HG03432 (cell line): ENCODE data around the gene CCDC152.
"Not testable (repeated sequence)": the region's sequence is repeated elsewhere in the genome, so short reads cannot be mapped to it uniquely, and the experiment has no call there.

Experiments
- ATAC-seq: cut with Tn5 transposase; IDR thresholded peaks from one replicate; pipeline ENCODE4 v1.9.1; 2021; ENCODE audit warnings: mild to moderate bottlenecking, moderate library complexity; ENCODE audit not compliant: unreplicated experiment

Gene CCDC152, protein sequence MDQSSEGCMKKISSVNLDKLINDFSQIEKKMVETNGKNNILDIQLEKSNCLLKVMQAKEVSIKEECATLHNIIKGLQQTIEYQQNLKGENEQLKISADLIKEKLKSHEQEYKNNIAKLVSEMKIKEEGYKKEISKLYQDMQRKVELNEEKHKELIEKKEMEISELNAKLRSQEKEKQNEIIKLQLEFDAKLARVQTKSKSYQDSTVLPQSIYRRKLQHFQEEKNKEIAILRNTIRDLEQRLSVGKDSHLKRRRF

DNA sequence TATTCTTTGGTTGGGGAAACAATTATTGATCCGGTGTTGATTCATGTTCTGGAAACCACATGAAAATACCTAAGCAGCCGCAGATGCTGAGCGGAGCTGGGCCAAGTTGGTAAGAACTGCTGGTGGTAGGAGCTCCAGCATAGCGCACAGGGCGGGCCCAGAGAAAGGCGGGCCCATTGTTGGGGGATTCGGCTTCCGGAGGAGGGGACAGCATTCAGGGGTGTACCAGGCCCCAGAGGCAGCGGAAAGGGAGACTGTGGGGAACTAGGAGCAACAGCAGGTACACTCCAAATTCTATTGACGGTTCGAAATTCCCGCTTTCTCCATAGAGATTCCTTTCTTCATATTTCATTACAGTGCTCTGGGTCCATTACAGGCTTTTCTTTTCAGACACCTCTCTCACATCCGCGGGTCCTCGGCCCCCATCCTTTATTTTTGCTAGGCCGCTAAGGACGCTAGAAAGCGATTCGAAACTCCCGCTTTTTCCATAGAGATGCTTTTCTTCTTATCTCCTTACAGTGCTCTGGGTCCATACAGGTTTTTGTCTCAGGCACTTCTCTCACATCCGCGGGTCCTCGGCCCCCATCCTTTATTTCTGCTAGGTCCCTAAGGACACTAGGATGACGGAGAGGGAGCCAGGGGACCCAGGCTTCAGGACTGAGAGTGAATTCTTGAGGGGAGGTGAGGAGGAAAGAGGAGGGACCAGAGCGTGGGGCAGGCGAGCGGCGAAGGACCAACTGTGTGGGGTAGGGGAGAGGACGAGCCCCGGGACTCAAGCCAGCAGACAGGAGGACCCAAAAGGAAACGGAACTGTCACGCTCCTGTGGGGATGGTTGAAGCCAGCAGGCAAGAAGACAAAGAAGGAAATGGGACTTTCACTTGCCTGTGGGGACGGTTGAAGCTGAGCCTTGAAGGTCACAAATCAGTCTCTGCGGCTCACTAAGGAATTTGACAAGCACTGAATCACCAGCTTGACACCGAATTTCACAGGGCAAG is at the start of gene CCDC152:
Gene CCDC152, plus strand, starts transcription at position 213 of the 996 bp plus-strand sequence. CDS start 2,304 bp downstream, outside the sequence.
- peak; percentile 90 for ATAC-seq

- ATAC-seq, result no peak
Measured at GRCh38 chr5:42715785-42716184, 40.8 kb upstream of the CCDC152 start.

GRCh38 chr5:42718591-42718990 is 38.0 kb upstream of the CCDC152 start:
- peak; percentile 93 for ATAC-seq

DNA sequence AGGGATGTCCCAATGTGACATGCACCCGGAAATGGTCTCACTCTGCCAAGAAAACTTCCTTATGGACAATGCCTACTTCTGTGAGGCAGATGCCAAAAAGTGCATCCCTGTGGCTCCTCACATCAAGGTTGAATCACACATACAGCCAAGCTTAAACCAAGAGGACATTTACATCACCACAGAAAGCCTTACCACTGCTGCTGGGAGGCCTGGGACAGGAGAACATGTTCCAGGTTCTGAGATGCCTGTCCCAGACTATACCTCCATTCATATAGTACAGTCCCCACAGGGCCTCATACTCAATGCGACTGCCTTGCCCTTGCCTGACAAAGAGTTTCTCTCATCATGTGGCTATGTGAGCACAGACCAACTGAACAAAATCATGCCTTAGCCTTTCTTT is 37.6 kb upstream of the CCDC152 start:
- ATAC-seq, result peak; percentile 19

DNA sequence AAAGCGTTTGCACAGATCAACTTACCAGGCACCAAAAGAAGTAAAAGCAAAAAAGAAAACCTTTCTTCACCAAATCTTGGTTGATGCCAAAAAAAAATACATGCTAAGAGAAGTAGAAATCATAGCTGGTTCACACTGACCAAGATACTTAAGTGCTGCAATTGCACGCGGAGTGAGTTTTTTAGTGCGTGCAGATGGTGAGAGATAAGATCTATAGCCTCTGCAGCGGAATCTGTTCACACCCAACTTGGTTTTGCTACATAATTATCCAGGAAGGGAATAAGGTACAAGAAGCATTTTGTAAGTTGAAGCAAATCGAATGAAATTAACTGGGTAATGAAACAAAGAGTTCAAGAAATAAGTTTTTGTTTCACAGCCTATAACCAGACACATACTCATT is 36.4 kb upstream of the CCDC152 start:
- no peak for ATAC-seq

DNA sequence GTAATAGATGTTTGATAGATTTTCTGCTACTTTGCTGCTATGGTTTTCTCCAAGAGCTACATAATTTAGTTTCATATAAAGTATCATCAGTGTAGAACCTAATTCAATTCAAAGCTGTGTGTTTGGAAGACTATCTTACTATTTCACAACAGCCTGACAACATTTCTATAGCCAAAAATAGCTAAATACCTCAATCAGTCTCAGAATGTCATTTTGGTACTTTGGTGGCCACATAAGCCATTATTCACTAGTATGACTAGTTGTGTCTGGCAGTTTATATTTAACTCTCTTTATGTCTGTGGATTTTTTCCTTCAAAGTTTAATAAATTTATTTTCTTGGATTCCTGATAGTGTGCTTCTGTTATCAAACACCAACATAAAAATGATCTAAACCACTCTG is 35.1 kb upstream of the CCDC152 start:
- ATAC-seq, result no peak

DNA sequence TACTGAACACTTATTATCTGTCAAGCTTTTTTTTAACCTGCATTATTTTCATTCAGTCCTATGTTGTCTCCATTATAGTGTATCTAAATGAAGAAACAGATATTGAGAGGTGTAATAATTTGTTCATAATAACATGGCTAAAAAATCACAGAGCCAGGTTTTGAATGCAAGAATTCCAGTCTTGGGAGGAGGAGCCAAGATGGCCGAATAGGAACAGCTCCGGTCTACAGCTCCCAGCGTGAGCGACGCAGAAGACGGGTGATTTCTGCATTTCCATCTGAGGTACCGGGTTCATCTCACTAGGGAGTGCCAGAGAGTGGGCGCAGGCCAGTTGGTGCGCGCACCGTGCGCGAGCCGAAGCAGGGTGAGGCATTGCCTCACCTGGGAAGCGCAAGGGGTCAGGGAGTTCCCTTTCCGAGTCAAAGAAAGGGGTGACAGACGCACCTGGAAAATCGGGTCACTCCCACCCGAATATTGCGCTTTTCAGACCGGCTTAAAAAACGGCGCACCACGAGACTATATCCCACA is 22.0 kb upstream of the CCDC152 start:
- not testable (repeated sequence) for ATAC-seq

GRCh38 chr5:42740920-42741319 is 15.7 kb upstream of the CCDC152 start:
- ATAC-seq, result no peak

DNA sequence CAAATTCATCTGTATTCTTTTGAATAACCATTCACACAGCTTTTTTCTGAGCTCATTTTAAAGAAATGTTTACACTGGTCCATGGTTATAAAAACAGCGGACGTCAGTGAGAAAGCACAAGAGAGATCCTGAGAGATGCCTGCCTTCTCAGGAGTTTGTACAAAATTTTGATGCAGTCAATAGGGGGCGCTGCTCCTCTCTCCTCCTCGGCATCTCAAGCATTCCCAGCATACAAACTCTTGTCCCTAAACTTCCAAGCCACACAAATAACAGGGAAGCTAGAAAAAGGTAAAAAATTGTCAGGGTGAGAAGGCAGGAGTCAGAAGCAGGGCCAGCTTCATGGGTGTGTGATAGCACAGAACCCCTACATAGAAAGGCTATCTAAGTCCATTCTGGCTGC is 11.2 kb upstream of the CCDC152 start:
- ATAC-seq, result no peak

GRCh38 chr5:42745856-42746255 is 10.8 kb upstream of the CCDC152 start:
- no peak for ATAC-seq

DNA sequence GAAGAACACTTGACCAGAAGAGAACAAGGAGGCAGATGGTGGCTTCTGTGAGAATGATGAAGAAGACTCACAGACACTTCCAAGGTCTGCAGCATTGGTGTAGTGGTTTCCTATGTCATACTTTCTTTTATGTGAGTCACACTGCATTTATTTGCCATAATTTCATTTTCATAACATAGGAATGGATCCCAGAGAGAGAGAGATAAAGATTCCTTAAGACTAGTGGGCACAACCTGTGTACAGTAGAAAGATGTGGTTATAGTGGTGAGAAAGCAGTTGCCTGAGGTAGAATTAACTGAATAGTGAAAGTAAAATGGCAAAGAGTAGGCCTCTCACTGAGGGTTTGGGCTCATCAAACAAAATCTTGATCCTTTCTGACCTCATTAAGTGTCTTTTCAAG is 7.6 kb upstream of the CCDC152 start:
- ATAC-seq, result peak; percentile 73

DNA sequence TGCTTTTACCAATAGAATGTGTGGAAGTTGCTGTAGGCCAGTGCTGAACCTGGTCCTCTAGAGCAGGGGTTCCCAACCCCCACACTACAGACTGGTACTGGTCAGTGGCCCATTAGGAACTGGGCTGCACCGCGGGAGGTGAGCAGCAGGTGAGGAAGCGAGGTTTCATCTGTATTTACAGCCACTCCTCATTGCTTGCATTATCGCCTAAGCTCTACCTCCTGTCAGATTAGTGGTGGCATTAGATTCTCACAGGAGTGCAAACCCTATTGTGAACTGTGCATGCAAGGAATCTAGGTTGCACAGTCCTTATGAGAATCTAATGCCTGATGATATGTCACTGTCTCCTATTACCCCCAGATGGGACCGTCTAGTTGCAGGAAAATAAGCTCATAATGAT is 6.1 kb upstream of the CCDC152 start:
- no peak for ATAC-seq

- no peak for ATAC-seq
Measured at GRCh38 chr5:42751044-42751443, 5.6 kb upstream of the CCDC152 start.

GRCh38 chr5:42753099-42753498 is 3.5 kb upstream of the CCDC152 start:
- ATAC-seq, result no peak

- ATAC-seq, result no peak
Measured at GRCh38 chr5:42759456-42759855, 2.8 kb downstream of the CCDC152 start.

- ATAC-seq, result no peak
Measured at GRCh38 chr5:42760426-42760825, 3.8 kb downstream of the CCDC152 start.

GRCh38 chr5:42761791-42762190 is 5.2 kb downstream of the CCDC152 start:
- no peak for ATAC-seq

- ATAC-seq, result peak; percentile 52
Measured at GRCh38 chr5:42767491-42768105, 11.0 kb downstream of the CCDC152 start.

DNA sequence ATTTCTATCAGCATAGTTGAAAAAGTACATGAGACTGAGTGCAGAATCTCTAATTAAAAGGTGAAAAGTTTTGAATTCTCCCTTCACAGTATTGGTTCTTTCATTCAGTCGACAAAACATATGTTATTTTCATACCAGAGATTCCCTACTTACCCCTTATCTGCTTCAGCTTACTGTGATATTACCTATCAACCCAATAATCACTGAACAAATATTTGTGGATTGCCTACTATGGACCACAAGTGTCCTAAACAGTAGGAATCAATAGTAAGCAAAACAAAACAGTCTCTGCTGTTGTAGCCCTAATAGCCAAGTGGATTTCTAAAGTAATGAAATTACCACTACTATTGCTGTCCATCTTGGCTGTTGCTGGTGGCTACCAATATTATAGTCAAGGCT is 11.5 kb downstream of the CCDC152 start:
- no peak for ATAC-seq

DNA sequence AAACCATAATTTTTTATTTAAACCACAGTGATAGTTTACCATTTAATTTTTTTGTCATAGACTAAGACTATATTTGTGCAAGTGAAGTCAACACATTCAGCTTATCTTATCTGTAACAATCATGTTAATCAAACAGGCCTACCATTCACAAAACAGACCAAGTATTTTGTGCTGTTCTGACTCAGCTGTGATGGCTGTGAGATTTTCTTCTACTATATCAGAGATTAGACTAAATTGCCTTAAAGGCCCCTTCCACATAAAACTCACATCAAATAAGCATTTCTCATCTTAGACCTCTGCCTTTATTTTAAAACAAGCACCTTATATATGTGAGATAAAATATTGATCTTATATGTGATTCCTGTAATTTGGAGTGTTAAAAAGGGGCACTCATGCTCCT is 13.4 kb downstream of the CCDC152 start:
- ATAC-seq, result no peak

- ATAC-seq, result no peak
Measured at GRCh38 chr5:42772265-42772993, 15.8 kb downstream of the CCDC152 start.
